H9 (cell line): ENCODE measurements around the gene ACACA. TPM values are rescaled to one million over a fixed set of nuclear protein-coding genes. Genes with fewer than 3 reads are reported as not detected.

Source experiments
- DNase-seq: peaks from one replicate; pipeline ENCODE4 v3.0.0-alpha.2; 2017
- H2AFZ ChIP-seq: one replicate; pipeline ENCODE4 v1.6.1; 2013; ENCODE audit warnings: mild to moderate bottlenecking, low read length, control low read depth, moderate library complexity
- H2AK5ac ChIP-seq: 2 replicates; pipeline ENCODE4 v1.6.1; 2013; ENCODE audit warnings: low read length, control low read depth, mixed read lengths; ENCODE audit not compliant: insufficient read length
- H2BK120ac ChIP-seq: one replicate; pipeline ENCODE4 v1.6.1; 2013; ENCODE audit warnings: low read depth, mild to moderate bottlenecking, low read length, control low read depth, inconsistent platforms; ENCODE audit not compliant: poor library complexity, severe bottlenecking
- H2BK12ac ChIP-seq: 2 replicates; pipeline ENCODE4 v1.6.1; 2013; ENCODE audit warnings: low read length, control low read depth, mixed read lengths, low read depth; ENCODE audit not compliant: insufficient read length
- H2BK15ac ChIP-seq: 2 replicates; pipeline ENCODE4 v1.6.1; 2013; ENCODE audit warnings: low read depth, low read length, control low read depth
- H2BK20ac ChIP-seq: one replicate; pipeline ENCODE4 v1.6.1; 2013; ENCODE audit warnings: low read depth, mild to moderate bottlenecking, low read length, control low read depth, inconsistent platforms; ENCODE audit not compliant: poor library complexity, severe bottlenecking
- H2BK5ac ChIP-seq: 2 replicates; pipeline ENCODE4 v1.6.1; 2013; ENCODE audit warnings: low read length, control low read depth, mixed read lengths; ENCODE audit not compliant: insufficient read length
- H3K14ac ChIP-seq: 2 replicates; pipeline ENCODE4 v1.6.1; 2013; ENCODE audit warnings: low read length, control low read depth; ENCODE audit not compliant: insufficient read depth
- H3K18ac ChIP-seq: 2 replicates; pipeline ENCODE4 v1.6.1; 2013; ENCODE audit warnings: low read depth, mild to moderate bottlenecking, mixed read lengths, low read length, control low read depth; ENCODE audit not compliant: insufficient read length
- H3K23ac ChIP-seq: 2 replicates; pipeline ENCODE4 v1.6.1; 2013; ENCODE audit warnings: low read length, control low read depth, mixed read lengths, low read depth; ENCODE audit not compliant: insufficient read length
- H3K23me2 ChIP-seq: 2 replicates; pipeline ENCODE4 v1.6.1; 2013; ENCODE audit warnings: low read depth, mild to moderate bottlenecking, mixed read lengths, low read length, control low read depth; ENCODE audit not compliant: insufficient read length, poor library complexity, severe bottlenecking
- H3K27ac ChIP-seq: 2 replicates; pipeline ENCODE4 v1.5.1; 2013; ENCODE audit warnings: low read length, control low read depth, mixed read lengths, low read depth; ENCODE audit not compliant: insufficient read length
- H3K27me3 ChIP-seq: 2 replicates; pipeline ENCODE4 v1.6.1; 2013; ENCODE audit warnings: low read length, control low read depth, inconsistent platforms; ENCODE audit not compliant: insufficient read depth
- H3K4ac ChIP-seq: 2 replicates; pipeline ENCODE4 v1.6.1; 2013; ENCODE audit warnings: low read depth, mild to moderate bottlenecking, control low read depth, inconsistent platforms, low read length, moderate library complexity
- H3K4me1 ChIP-seq: 2 replicates; pipeline ENCODE4 v1.6.1; 2013; ENCODE audit warnings: low read length, control low read depth, inconsistent platforms; ENCODE audit not compliant: insufficient read depth
- H3K4me2 ChIP-seq: 2 replicates; pipeline ENCODE4 v1.6.1; 2013; ENCODE audit warnings: low read length, control low read depth, mixed read lengths; ENCODE audit not compliant: insufficient read length, insufficient read depth
- H3K56ac ChIP-seq: 2 replicates; pipeline ENCODE4 v1.6.1; 2013; ENCODE audit warnings: low read depth, mild to moderate bottlenecking, mixed read lengths, low read length, control low read depth; ENCODE audit not compliant: insufficient read length
- H3K79me1 ChIP-seq: 2 replicates; pipeline ENCODE4 v1.6.1; 2013; ENCODE audit warnings: low read depth, mild to moderate bottlenecking, moderate library complexity, low read length, control low read depth, inconsistent platforms; ENCODE audit not compliant: insufficient read depth, poor library complexity, severe bottlenecking
- H3K79me2 ChIP-seq: 2 replicates; pipeline ENCODE4 v1.6.1; 2013; ENCODE audit warnings: low read length, control low read depth, inconsistent platforms; ENCODE audit not compliant: insufficient read depth
- H3K9ac ChIP-seq: 2 replicates; pipeline ENCODE4 v1.6.1; 2013; ENCODE audit warnings: low read length, control low read depth, mixed read lengths; ENCODE audit not compliant: insufficient read length; ENCODE audit errors: extremely low read depth
- H3K9me3 ChIP-seq: one replicate; pipeline ENCODE4 v1.6.1; 2013; ENCODE audit warnings: low read depth, low read length, inconsistent platforms; ENCODE audit not compliant: control insufficient read depth
- H3T11ph ChIP-seq: one replicate; pipeline ENCODE4 v1.6.1; 2013; ENCODE audit warnings: mild to moderate bottlenecking, low read length, control low read depth, inconsistent platforms
- H4K20me1 ChIP-seq: one replicate; pipeline ENCODE4 v1.6.1; 2013; ENCODE audit not compliant: control insufficient read depth, insufficient read length, insufficient read depth
- H4K5ac ChIP-seq: 2 replicates; pipeline ENCODE4 v1.6.1; 2013; ENCODE audit warnings: low read depth, mild to moderate bottlenecking, mixed read lengths, low read length, control low read depth; ENCODE audit not compliant: insufficient read length
- H4K8ac ChIP-seq: replicated peaks from 2 replicates; pipeline ENCODE4 v1.6.1; 2013; ENCODE audit warnings: low read length, control low read depth, mixed read lengths, low read depth; ENCODE audit not compliant: insufficient read length
- H4K91ac ChIP-seq: 2 replicates; pipeline ENCODE4 v1.6.1; 2013; ENCODE audit warnings: low read depth, mild to moderate bottlenecking, moderate library complexity, mixed read lengths, low read length, control low read depth; ENCODE audit not compliant: insufficient read length
- H3K27ac Mint-ChIP-seq, 3 experiments: 2 replicates in 2 of 3; 3 replicates in 1 of 3; pipeline ENCODE4 v1.8.0; 2020 to 2021; ENCODE audit warnings: mixed read lengths in 3 of 3, mild to moderate bottlenecking in 1 of 3, moderate library complexity in 1 of 3
- H3K27me3 Mint-ChIP-seq: 2 replicates; pipeline ENCODE4 v1.8.0; 2021; ENCODE audit warnings: low read depth, mild to moderate bottlenecking, moderate library complexity, mixed read lengths
- H3K36me3 Mint-ChIP-seq, 3 experiments: 2 replicates in 2 of 3; 3 replicates in 1 of 3; pipeline ENCODE4 v1.8.0; 2020 to 2021; ENCODE audit warnings: low read depth in 3 of 3, mixed read lengths in 3 of 3; ENCODE audit not compliant: insufficient read depth in 1 of 3
- H3K4me1 Mint-ChIP-seq, 2 experiments: 2 replicates each; pipeline ENCODE4 v1.8.0; 2020; ENCODE audit warnings: mixed read lengths in 2 of 2
- H3K4me3 Mint-ChIP-seq, 2 experiments: 2 replicates in 1 of 2; 3 replicates in 1 of 2; pipeline ENCODE4 v1.8.0; 2020 to 2021; ENCODE audit warnings: mild to moderate bottlenecking in 2 of 2, mixed read lengths in 2 of 2, moderate library complexity in 1 of 2
- H3K9me3 Mint-ChIP-seq, 2 experiments: 2 replicates in 1 of 2; 3 replicates in 1 of 2; pipeline ENCODE4 v1.8.0; 2020; ENCODE audit warnings: mild to moderate bottlenecking in 2 of 2, mixed read lengths in 2 of 2, moderate library complexity in 1 of 2
- CTCF ChIP-seq: fragments of 200-600 bp; sonication (generic); conservative IDR thresholded peaks from 3 replicates; pipeline ENCODE4 v1.8.0; 2021; ENCODE audit warnings: antibody characterized with exemption, mild to moderate bottlenecking
- WGBS: extraction: QIAGEN DNeasy Blood & Tissue Kit; methylation state at CpG from one replicate; pipeline ENCODE4 v1.1.7; 2013; ENCODE audit warnings: missing lambda C conversion rate, low lambda C conversion rate, mixed read lengths; ENCODE audit not compliant: insufficient read length; ENCODE audit errors: extremely low coverage; 5-methylcytosine and 5-hydroxymethylcytosine counted together
- long read RNA-seq: library from polyadenylated mRNA; unstranded; transcript quantifications from one replicate; pipeline ENCODE4 v2.0.0, GENCODE V29; 2020
- total RNA-seq: library from RNA; stranded (reverse); gene quantifications from 2 replicates; pipeline ENCODE4 v1.2.1, GENCODE V29; 2021

ACACA gene
- total RNA-seq: 123 and 135 TPM in 2 replicates
- long read RNA-seq, partial matches to known transcripts: 25 of 50 reads
- long read RNA-seq, other reads (novel, unspliced or antisense): 22 of 50 reads

- Mint-ChIP-seq H3K4me3 (peak within 1 kb of the TSS; percentile 94 to 95), H3K9me3 (no peaks in the 10 kb centered on the region), H3K27me3 (no peaks in the 10 kb centered on the region), H3K36me3 (peaks cover 10 to 35% (median 33%) of the 10 kb centered on the region in 3 experiments), H3K27ac (peak within 1 kb of the TSS; percentile 98), H3K4me1 (peaks cover 21 to 23% of the 10 kb centered on the region in 2 experiments)
- no peaks in the 10 kb centered on the region for H3K4me1 ChIP-seq
- peak within 1 kb of the TSS; percentile 81 for H3K9ac ChIP-seq
- H3K18ac ChIP-seq: peak within 1 kb of the TSS; percentile 89
- H2BK12ac ChIP-seq: no peak within 1 kb of the TSS
- no peak within 1 kb of the TSS for H3K23ac ChIP-seq
- H2BK120ac ChIP-seq: no peak within 1 kb of the TSS
- peak within 1 kb of the TSS; percentile 2 for H4K5ac ChIP-seq
- H4K8ac ChIP-seq: no peak within 1 kb of the TSS
- DNase-seq: peak; percentile 85
- H2AK5ac ChIP-seq: no peak within 1 kb of the TSS
- H3K4me2 ChIP-seq: peak within 1 kb of the TSS; percentile 99
- no peak within 1 kb of the TSS for H2BK20ac ChIP-seq
- H3K23me2 ChIP-seq: peaks cover 12% of the 10 kb centered on the region
- H3K79me1 ChIP-seq: no peaks in the 10 kb centered on the region
- TF ChIP-seq CTCF: peak; percentile 15; the same call in 2 of the 3 replicates
- no peak within 1 kb of the TSS for H3T11ph ChIP-seq
- no peak within 1 kb of the TSS for H2BK5ac ChIP-seq
- H3K9me3 ChIP-seq: no peaks in the 10 kb centered on the region
- H3K27ac ChIP-seq: peak within 1 kb of the TSS; percentile 2
- H3K56ac ChIP-seq: no peak within 1 kb of the TSS
- H3K4ac ChIP-seq: no peak within 1 kb of the TSS
- no peak within 1 kb of the TSS for H2BK15ac ChIP-seq
- no peak within 1 kb of the TSS for H4K91ac ChIP-seq
- peak within 1 kb of the TSS; percentile 92 for H3K14ac ChIP-seq
- no peaks in the 10 kb centered on the region for H4K20me1 ChIP-seq
- no peak within 1 kb of the TSS for H2AFZ ChIP-seq
- no CpG with 5 or more reads among the region's 98 CpGs for WGBS
- H3K27me3 ChIP-seq: peaks cover 3% of the 10 kb centered on the region; the same call in 1 of the 2 replicates
- no peaks in the 10 kb centered on the region for H3K79me2 ChIP-seq
Observed at GRCh38 chr17:37406635-37407461, at the start of gene ACACA, which contains the start of gene TADA2A. ACACA (minus strand) TSS chr17:37406836; CDS start chr17:37406299, 537 bp downstream. TADA2A (plus strand) TSS chr17:37406886; CDS start chr17:37411366, 4,480 bp downstream.
